Mesothelial cell of epicardium (in vitro differentiated cells): Measurements from ENCODE around the gene MED12L. TPM values are rescaled to one million over a fixed set of nuclear protein-coding genes. Genes with fewer than 3 reads are reported as not detected.

Source experiments
- DNase-seq, 2 experiments: peaks; one replicate each; pipeline ENCODE4 v3.0.0; 2021; ENCODE audit warnings: low spot score in 2 of 2; ENCODE audit not compliant: unreplicated experiment in 2 of 2
- H3K27ac Mint-ChIP-seq: 2 replicates; pipeline ENCODE4 v1.8.0; 2021; ENCODE audit warnings: mixed read lengths
- H3K27me3 Mint-ChIP-seq: 2 replicates; pipeline ENCODE4 v1.8.0; 2021; ENCODE audit warnings: low read depth, mixed read lengths
- H3K36me3 Mint-ChIP-seq: 2 replicates; pipeline ENCODE4 v1.8.0; 2021; ENCODE audit warnings: mixed read lengths
- H3K4me1 Mint-ChIP-seq: 2 replicates; pipeline ENCODE4 v1.8.0; 2021; ENCODE audit warnings: mixed read lengths
- H3K4me3 Mint-ChIP-seq: 2 replicates; pipeline ENCODE4 v1.8.0; 2021; ENCODE audit warnings: mild to moderate bottlenecking, moderate library complexity, mixed read lengths
- H3K9me3 Mint-ChIP-seq: 2 replicates; pipeline ENCODE4 v1.8.0; 2021; ENCODE audit warnings: mixed read lengths
- total RNA-seq: library from RNA; stranded (reverse); gene quantifications from 3 replicates; pipeline ENCODE4 v1.2.1, GENCODE V29; 2021
- TF ChIP-seq, protein P1 (sequence below): fragments of 200-600 bp; sonication (generic); IDR thresholded peaks from one replicate; pipeline ENCODE4 v1.5.0; 2021; ENCODE audit warnings: antibody characterized with exemption; ENCODE audit not compliant: unreplicated experiment

MED12L gene
- total RNA-seq, 1 donor from 2014 or later: 13.8 TPM

DNA sequence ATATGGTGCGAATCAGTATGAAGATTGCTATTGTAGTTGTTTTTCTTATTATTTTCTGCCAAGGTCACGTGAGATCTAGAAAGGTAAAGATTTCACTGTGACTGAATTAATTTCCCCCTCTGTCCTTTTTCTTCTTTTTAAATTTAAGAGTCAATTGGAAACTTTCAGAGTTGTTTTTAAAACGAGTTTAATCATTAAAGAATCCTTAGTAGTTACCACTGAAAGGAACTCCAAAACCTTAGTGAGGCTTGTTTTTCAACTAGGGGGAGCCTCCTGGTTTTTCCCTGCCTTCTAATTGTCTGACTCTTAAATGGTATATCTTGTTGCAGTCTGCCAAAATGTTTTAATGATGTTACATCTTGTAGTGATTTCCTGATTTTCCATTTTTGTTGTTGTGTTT is 281.5 kb downstream of the MED12L start:
- H3K27me3 Mint-ChIP-seq: no peaks in the 10 kb centered on the region
- no peaks in the 10 kb centered on the region for H3K9me3 Mint-ChIP-seq
- peaks cover 8% of the 10 kb centered on the region for H3K36me3 Mint-ChIP-seq
- no peak for DNase-seq
- no peak overlapping the region for H3K4me3 Mint-ChIP-seq
- TF ChIP-seq, protein P1, sequence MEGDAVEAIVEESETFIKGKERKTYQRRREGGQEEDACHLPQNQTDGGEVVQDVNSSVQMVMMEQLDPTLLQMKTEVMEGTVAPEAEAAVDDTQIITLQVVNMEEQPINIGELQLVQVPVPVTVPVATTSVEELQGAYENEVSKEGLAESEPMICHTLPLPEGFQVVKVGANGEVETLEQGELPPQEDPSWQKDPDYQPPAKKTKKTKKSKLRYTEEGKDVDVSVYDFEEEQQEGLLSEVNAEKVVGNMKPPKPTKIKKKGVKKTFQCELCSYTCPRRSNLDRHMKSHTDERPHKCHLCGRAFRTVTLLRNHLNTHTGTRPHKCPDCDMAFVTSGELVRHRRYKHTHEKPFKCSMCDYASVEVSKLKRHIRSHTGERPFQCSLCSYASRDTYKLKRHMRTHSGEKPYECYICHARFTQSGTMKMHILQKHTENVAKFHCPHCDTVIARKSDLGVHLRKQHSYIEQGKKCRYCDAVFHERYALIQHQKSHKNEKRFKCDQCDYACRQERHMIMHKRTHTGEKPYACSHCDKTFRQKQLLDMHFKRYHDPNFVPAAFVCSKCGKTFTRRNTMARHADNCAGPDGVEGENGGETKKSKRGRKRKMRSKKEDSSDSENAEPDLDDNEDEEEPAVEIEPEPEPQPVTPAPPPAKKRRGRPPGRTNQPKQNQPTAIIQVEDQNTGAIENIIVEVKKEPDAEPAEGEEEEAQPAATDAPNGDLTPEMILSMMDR: no peak
- H3K4me1 Mint-ChIP-seq: peaks cover 12% of the 10 kb centered on the region
- no peak overlapping the region for H3K27ac Mint-ChIP-seq

DNA sequence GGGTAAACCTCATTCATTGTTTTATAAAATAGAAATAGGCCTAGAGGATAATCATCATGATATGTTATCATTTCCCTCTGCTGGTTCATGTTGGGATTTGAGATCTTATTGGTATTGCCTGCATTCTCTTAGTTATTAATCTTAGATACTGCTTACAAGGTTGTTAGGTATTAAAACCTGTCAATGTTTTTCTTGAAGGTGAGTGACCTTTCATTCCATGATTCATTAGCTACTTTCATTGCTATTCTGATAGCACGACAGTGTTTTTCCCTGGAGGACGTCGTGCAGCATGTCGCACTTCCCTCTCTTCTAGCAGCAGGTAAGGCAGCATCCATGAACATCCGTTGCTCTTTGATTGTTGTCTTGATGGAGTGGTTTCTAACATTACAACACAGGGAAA is 282.0 kb downstream of the MED12L start:
- no peak for DNase-seq
- Mint-ChIP-seq H3K36me3 (peaks cover 10% of the 10 kb centered on the region), H3K4me1 (peaks cover 8% of the 10 kb centered on the region), H3K9me3 (no peaks in the 10 kb centered on the region), H3K27ac (no peak overlapping the region), H3K4me3 (no peak overlapping the region), H3K27me3 (no peaks in the 10 kb centered on the region)
- TF ChIP-seq, protein P1: no peak

DNA sequence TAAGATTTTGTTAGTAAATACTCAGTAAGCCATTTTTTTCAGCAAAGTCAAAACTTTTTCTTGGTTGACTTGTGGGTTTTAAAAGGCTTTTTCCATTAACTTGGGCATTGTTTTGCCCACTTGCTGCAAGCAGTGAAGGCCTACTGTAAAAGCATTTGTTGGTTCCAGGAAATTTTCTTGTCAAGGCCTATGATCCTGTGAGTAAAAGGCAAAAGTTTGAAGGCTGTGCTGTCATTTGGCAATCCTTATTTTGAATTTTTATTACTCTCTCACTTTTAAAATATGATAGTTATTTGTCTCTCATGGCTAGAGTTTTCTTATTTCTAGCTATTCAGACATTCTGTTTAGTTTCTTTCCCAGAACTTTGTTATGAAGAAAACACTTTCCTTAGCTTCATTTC is 286.1 kb downstream of the MED12L start:
- Mint-ChIP-seq H3K4me1 (no peaks in the 10 kb centered on the region), H3K9me3 (no peaks in the 10 kb centered on the region), H3K4me3 (no peak overlapping the region), H3K27me3 (no peaks in the 10 kb centered on the region), H3K36me3 (peaks cover 9% of the 10 kb centered on the region), H3K27ac (no peak overlapping the region)
- no peak for DNase-seq
- TF ChIP-seq, protein P1: no peak

DNA sequence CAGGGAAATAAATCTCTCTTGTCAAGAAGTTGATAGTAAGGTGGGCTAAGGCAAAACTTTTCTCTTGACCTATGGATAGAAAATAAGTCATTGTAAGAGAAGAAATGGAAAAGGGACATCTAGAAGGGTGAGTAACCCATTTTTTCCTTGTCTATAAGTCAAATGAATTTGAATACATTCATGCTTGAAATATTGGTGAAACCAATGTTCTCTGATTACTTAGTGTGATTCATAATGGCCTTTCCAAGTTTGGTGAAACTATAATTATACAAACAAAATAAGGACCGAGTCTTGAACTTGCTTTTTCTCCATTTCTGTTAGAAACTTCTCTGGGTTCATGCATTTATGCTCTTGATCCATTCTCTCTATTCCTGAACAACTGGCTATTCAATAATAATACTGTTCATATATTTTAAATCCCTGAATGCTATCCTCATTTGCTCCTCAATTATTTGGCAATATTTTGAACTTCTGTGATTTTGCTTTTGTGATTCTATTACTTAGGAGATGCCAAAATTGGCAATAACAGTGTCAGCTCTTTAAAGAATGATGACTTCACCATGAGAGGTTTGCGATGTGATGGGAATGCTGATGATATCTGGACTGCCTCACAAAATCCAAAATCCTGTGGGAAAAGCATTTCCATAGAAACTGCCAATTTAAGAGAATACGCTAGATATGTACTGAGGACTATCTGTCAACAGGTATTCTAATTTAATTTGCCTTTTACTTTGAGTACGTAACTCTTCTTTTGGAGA is 286.8 kb downstream of the MED12L start:
- no peak overlapping the region for H3K4me3 Mint-ChIP-seq
- no peaks in the 10 kb centered on the region for H3K4me1 Mint-ChIP-seq
- no peaks in the 10 kb centered on the region for H3K27me3 Mint-ChIP-seq
- TF ChIP-seq, protein P1: no peak
- H3K36me3 Mint-ChIP-seq: peaks cover 9% of the 10 kb centered on the region
- no peak overlapping the region for H3K27ac Mint-ChIP-seq
- no peak for DNase-seq
- no peaks in the 10 kb centered on the region for H3K9me3 Mint-ChIP-seq

DNA sequence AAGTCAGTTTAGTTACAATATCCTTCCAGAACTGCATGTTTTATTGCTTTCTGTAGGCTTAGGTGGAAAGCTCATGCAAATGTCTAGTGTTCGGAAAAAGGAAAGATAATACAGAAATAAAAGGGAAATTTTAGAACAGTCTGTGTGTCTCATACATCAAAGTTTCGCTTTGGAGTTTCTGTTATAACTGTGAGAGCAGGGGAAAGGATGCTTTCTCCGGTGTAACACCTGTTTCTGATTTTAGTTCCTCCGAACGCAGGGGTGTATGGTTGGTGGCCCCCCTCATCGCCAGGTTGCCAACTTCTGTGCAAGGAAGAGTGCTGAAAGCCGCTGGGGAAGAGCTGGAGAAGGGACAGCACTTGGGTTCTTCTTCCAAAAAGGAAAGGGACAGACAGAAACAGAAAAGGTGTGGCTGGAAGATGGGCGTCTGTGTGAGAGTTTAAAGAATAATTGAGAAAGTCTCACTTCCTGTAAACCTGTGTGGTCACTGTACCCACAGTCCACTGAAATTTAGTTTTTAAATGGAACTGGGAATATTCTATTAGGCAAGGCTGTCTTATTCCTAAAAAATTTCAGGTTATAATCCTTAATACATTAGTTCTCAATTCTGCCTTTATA is 292.4 kb downstream of the MED12L start:
- no peak overlapping the region for H3K27ac Mint-ChIP-seq
- no peak for DNase-seq
- H3K9me3 Mint-ChIP-seq: no peaks in the 10 kb centered on the region
- TF ChIP-seq, protein P1: no peak
- peaks cover 2% of the 10 kb centered on the region for H3K36me3 Mint-ChIP-seq
- H3K4me1 Mint-ChIP-seq: no peaks in the 10 kb centered on the region
- H3K4me3 Mint-ChIP-seq: no peak overlapping the region
- H3K27me3 Mint-ChIP-seq: no peaks in the 10 kb centered on the region
